GM19240 (cell line): Measurements from ENCODE around the gene PRAF2.

Experiments used
- DNase-seq: peaks from one replicate; pipeline ENCODE4 v3.0.0; 2011; ENCODE audit warnings: low spot score; ENCODE audit not compliant: insufficient read length

The PRAF2 gene

DNA sequence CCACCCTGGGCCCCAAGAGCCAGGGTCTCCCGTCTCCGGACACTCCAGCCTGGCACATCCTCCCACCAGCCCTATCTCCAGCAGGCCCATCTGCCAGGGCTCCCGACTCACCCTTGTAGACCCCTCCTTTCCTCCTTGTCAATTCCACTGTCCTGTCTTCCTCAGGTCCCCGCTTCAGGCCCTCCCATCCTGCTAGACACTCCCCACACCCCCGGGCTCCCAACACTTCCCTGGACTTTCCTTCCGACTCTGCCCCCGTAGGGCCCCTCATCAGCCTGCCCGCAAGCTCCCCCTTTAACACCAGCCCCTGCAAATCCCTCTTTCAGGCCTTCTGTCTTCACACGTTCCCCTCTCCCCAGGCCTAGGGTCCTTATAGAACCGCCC lies 1.1 kb downstream of the PRAF2 start:
- DNase-seq: no peak

DNA sequence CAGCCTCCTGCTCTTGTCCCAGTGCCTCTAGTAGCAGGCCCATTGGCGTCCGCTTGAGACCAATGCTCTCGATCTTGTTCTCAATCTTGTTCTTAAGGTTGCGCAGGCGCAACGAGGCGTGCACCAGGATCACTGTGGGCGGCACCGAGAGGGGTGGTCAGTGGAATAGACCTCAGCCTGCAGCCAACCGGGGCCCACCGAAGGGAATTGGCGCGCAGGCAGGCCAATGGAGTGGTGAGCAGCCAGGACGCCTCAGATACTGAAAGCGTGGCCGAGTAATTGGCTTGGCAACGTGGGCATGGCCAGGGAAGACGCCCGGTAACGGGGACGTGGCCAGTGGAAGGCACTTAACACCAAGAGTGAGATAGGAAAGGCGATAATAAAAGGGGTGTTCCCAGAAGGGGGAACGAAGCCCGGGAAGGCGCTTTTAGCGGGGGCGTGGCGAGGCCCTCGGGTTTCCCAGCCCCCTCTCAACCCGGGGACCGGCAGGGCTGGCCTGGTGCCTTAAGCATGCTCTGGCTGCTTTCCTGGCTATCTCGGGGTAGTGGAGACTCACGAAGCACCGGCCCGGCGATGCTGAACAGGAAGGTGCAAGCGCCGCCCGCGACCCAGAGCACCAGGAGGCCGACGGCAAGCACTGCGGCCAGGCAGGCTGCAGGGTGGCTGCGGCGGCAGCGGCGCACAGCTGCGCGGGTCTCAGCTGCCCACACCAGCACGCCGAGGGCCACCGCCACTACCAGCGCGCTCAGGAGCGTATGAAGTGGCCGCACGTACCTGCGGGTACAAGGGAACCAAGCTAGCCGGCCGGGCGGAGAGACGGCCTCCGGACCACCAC lies 1.7 kb downstream of the PRAF2 start:
- DNase-seq: no peak

DNA sequence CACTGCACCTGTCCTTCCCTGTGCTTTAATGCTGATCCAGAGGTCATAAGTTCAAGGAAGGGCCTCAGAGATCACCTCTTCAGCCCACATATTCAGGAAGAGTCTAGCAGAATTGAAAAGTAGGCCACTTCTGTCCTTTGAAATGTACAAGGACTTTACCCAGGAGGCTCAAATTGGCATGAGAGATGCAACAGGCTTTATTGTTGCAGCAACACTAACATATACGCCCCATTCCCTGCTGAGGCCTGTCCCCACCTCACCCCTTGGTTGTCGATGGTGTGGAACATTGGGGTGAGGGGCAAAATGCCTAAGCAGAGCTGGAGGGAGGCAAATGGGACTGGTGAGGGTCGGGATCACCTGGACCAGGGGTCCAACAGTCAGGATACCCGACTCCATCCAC lies 2.8 kb downstream of the PRAF2 start:
- DNase-seq: no peak

DNA sequence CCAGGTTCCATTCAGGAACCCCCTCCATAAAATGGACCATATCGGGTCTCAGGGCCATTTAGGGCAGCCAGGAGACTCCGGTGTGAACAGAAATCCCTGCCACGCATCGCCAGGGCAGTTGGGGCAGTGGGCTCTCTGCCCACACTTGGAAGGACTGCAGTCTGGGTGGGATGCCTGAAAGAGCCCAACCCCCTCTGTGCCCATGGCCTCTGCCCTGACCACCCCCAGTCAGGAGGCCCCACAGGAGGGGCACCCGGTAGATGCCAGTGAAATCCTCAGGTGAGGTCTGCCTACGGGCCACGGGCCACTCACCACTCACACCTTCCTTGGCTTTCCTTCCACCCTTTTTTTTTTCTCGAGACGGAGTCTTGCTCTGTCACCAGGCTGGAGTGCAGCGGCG lies 4.8 kb downstream of the PRAF2 start:
- no peak for DNase-seq

DNA sequence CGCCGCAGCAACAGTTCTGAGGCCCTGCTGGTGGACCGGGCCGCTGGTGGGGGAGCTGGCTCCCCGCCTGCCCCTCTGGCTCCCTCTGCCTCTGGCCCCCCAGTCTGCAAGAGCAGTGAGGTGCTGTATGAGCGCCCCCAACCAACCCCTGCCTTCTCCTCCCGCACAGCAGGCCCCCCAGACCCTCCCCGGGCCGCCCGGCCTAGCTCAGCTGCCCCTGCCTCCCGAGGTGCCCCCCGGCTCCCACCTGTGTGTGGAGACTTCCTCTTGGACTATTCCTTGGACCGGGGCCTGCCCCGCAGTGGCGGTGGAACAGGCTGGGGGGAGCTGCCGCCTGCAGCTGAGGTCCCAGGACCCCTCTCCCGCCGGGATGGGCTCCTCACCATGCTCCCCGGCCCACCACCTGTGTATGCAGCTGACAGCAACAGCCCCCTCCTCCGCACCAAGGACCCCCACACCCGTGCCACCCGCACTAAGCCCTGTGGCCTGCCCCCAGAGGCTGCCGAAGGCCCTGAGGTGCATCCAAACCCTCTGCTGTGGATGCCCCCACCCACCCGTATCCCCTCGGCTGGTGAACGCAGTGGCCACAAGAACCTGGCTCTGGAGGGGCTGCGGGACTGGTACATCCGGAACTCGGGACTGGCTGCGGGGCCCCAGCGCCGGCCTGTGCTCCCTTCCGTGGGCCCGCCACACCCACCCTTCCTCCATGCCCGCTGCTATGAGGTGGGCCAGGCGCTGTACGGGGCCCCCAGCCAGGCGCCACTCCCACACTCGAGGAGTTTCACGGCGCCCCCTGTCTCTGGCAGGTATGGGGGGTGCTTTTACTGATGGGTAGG lies 6.3 kb downstream of the PRAF2 start:
- no peak for DNase-seq

DNA sequence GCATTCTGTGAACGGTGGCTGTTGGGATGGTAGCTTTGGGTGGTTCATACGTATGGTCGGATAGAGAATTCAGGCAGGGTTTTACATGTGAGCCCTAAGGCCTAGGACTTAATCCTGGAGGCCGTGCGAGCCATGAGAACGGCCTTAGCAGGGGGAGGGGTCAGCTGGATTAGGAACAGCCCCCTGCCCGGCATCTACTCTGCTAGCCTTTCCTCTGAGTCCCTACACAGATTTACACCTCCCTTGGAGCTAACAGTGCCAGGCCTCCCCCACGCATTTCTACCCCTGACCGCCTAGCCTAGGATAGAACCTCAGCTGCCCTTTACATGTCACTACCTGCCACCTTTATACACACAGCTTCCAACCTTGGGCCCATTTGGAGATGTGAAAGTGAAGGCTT lies 7.1 kb downstream of the PRAF2 start:
- no peak for DNase-seq

DNA sequence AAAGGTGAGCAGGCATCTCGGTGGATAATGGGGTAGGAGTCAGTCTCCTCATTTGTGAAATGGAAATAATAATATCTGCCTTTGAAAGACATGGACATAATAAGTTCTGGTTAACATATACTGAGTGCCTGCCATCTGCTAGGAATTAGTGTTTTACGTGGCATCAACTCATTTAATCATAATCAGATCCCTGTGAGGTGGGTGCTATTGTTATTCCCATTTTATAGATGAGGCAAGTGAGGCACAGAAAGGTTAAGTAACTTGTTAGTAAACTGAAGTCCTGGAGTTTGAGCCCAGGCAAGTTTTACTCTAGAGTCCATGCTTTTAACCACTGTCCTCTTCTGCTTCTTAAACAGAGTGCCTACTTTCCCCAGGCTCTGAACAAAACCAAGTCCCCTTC lies 7.5 kb downstream of the PRAF2 start:
- DNase-seq: no peak

DNA sequence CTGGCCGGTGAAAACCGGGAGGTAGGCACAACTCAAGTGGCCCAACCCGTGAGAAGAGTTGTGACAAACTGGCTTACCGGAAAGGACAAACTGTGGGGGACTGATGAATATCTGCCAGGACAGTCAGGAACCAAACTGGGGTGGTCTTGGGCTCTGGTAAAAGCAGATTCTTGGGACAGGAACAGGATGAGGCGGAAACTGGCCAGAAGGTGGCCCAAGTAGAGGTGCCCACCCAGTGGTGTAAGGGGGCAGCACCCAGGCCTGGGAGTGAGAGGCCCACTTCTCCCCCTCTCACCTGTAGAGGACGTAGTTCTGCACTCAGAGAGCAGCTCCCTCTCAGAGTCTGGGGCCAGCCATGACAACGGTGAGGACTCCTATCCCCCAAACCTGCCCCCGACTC lies 9.1 kb downstream of the PRAF2 start:
- DNase-seq: no peak

DNA sequence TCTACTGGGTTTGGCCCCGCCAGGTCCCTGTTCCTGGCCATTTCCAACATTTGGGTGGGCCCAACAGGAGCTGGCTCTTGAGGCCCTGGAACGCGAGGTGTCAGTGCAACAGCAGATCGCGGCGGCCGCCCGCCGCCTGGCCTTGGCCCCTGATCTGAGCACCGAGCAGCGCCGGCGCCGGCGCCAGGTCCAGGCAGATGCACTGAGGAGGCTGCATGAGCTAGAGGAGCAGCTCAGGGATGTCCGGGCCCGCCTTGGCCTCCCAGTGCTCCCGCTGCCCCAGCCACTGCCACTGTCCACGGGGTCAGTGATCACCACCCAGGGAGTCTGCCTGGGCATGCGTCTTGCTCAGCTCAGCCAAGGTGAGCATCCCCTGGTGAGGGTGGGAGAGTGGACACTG lies 9.5 kb downstream of the PRAF2 start:
- no peak for DNase-seq

DNA sequence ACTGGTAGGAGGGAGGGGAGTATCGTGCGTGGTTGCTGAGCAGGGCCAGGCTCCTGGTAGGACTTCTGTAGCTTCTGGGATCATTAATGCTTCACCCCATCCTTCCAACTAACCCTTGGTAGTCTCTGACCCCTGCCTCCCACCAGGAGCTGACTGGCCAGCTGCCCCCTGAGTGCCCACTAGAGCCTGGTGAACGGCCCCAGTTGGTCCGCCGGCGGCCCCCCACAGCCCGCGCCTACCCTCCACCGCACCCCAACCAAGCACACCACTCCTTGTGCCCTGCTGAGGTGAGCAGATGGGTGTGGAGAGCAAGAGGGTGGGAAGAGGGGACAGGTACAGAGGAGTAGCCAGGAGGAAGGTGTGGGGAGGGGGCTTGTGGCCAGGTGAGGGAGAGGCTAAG lies 10.1 kb downstream of the PRAF2 start:
- no peak for DNase-seq

DNA sequence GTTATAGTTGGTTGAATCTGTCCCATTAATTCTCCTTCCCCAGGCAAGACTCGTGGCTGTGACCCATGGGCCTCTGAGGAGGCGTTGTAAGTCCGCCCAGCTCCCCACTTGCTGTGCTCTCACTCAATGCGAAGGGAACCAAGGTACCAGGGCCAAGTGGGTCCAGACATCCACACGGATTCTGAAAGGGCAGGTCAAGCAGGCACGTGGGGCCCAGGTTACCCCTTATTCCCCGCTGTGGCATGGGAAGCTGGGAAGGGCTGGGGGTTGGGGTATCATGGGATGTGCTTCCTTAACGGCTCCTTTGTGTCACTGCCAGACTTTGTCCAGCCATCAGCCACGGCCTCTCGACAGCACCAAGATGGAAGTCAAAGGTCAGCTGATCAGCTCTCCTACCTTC lies 11.9 kb downstream of the PRAF2 start:
- no peak for DNase-seq

DNA sequence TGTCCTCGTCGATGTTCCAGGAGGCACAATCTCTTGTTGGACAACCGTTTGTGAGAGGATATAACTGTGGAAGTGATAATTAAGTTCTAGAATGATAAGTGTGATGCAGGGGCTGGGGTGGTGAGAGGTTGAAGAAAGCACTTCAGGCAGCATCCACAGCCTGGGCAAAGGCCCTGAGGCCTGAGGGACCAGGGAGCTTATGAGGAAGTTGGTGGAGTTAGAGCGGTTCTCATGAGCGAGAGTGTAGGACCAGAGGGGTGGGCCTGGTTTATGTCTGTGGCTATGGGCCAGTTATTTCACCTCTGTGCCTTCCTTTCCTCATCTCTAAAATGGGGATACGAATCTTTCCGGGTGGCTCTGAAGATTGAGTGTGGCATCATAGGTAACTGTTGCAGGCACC lies 12.3 kb downstream of the PRAF2 start:
- DNase-seq: no peak

DNA sequence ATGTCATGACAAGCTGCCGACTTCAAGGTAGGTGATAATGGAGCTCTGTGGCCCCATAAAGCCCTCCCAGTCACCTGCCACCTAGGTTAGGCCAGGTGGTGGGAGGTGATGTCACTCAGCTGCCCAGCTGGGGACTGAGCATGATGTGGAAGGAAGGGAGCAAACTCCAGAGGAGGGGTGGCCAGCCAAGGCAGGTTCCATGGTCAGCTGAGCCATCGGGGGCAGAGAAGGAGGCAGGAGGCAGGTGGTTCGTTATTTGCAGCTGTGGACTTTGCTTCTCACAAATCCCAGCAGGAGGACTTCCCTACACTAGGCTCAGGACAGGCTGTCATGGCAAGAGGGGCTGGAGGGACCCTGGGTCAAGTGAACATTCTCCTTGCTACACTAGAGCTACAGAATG lies 12.9 kb downstream of the PRAF2 start:
- DNase-seq: no peak

DNA sequence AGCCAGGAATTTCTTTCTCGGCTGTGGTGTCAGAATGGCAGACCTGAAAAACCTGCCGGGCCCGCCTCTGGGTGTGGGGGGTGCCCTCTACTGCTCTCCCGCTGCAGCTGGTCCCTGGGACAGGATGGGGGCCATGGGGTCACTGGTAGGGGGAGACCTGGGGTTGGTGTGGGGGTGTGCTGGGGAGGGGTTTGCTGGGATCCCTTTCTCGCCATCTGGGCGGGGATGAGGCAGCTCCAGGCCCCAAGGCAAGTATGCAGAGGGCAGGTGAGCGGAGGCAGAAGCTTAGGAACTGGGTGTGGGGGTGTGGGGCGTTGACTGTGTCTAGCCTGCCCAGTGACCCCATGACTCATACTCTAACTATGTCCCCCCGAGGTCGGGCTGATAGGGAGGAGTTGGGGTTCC lies 14.1 kb downstream of the PRAF2 start:
- no peak for DNase-seq

DNA sequence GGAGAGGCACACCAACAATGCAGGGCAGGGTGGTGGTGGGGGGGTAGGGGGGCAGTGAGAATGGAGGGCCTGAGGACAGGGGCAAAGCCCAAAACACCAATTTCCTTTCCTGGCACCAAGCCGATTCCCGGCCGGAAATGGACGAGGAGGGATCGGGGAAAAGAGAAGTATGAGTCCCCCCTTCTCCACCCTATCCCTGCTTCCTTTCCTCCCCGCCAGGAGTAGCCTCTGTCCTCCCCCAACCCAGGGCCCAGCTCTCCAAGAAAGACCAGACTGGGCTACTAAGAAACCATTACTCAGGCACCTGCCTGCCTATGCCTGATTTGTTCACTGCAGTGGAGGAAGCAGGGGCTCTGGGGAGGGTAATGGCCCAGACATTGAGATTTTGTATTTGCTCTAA lies 14.6 kb downstream of the PRAF2 start:
- DNase-seq: no peak

DNA sequence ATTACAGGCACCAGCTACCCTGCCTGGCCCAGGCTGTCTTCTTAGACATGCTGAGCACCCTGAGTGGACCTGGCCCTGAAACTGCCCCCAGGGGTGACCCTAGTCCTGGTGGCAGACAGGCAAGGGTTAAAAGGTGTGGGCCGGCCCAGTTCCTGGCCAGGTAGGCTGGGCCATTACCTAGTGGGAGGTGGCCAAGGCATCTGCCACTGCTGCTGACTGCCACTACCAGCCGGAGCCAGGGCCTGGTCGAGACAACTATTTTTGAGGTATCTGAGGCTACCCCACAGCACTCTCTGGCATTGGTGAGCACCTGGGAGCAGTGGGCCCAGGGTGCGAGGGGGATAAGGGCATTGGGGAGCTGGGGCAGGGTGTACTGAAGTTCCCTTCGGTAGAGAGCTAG lies 15.0 kb downstream of the PRAF2 start, which contains the start of gene CCDC120:
TSS of gene CCDC120 (plus strand) at position 206 of the 400 bp plus-strand sequence. CDS start 3,043 bp downstream, outside the sequence.
- DNase-seq: no peak

DNA sequence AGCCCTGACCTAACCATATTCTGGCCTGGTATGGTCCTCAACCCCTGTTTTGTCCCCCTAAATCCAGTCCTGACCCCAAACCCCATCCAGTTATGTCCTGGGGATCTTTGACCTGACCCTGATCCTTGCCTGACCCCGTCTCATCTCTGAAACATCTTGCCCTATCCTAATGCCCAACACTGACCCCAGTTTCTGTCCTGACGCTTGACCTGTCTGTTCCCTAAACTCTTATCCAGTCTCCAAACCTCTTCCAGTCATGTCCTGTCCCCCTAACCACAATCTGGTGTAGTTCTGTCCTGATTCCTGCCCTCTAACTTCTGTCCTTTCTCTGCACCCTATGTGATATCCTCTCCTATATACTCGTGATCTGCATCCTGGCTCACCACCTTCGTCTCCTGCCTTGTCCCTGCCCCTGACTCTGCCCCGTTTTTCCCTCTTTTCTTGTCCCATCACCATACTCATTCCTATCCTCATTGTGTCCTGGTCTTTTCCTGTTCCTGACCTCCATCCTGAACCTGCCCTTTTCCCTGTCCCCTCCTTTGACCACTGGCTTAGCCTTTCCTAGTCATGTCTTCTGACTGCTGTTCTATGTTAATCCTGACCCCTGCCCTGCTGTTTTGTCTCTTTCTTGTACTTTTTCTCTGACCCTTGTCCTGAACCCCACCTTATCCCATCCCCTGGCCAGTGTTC lies 19.6 kb downstream of the PRAF2 start:
- no peak for DNase-seq

DNA sequence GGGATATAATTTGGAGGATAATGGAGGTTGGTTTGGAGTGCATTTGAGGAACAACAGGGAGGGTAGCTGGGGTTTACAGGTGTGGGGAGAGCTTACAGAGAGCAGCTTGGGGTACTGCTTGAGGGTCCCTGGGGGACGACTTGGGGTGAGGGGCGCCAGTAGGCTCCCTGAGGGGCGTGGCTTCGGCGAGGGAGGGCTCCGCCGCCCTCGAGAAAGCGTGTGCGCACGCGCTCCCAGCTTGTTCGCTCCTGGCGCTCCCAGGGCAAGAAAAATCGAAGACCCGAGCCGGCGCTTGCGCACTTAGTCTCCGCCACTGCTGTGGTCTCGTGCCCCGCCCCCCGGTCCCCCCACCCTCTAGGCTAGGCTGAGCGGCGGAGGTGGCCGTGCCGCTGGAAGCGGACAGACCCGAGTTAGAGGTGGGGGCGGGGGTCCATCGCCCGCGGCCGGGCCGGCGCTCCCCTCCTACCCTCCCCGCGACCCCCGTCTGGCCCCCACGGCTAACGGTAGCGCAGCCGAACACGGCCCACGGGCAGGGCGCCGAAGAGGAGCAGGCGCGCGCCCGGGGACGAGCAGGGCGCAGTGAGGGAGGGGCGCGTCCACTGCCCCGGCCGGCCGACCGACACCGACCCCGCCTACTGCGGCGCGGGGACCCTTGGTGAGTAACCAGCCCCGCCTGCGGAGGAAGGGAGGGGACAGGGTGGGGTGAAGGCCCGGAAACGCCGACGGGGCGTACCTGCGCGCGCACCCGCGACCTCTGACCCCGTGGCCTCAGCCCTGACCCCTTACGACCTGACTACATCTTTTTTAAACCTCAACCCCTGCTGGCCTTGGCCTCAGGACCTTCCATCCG lies 20.4 kb downstream of the PRAF2 start:
- peak; percentile 62 for DNase-seq

DNA sequence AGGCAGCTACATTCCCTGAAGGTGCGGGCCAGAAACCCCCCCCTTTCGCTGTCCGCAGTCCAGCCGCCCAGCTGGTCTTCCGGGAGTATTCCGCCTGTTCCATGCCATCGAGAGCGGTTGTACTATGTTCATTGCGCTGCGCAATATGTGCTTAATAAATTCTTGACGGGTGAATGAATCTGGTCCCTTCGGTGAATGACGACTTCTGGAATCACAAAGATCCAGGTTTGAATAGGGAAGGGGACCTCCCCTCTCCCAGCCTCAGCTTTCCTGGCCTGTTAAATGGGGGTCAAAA lies 29.9 kb downstream of the PRAF2 start:
- no peak for DNase-seq

DNA sequence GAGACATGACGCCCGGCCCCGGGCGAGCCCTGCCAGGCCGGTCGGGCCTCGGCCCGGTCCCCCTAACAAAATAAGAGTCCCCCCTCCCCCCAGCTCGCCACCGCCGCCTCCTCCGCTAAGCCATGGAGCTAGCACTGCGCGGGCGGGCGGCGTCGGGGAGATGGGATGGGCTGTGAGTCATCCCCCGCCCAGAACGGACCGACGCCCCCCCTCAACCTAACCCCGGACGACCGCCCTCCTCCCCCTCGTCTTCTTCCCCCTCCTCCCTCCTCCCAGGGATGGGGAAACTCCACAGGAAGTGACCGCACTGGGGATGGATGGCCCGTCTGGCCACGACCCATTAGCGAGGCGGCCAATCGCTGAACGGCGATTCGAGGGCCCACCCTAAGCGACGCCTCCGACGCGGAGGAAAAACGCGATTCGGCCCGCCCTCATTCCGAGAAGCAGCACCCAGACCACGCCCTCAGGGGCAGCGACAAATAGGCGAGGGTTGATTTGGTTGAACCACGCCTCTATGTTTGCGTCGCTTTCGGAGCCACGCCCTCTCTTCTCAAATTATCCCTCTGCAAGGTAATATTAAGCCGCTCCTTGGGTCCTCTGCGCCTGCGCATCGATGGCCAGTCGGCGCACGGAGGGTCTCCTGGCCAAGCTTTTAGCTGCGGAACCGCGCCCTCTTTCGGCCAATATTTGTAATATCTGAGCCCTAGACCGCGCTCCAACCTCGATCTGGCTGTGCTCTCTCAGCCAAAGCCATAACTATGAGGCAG lies 30.4 kb downstream of the PRAF2 start, which contains the start of gene TFE3:
TSS of gene TFE3 (minus strand) at position 138 of the 767 bp plus-strand sequence. CDS start at position 7, 131 bp downstream.
- peak; percentile 77 for DNase-seq
